Measurements from ENCODE around the gene STK4.
"Not testable (repeated sequence)": the region's sequence is repeated elsewhere in the genome, so short reads cannot be mapped to it uniquely, and the experiment has no call there.

The STK4 gene

DNA sequence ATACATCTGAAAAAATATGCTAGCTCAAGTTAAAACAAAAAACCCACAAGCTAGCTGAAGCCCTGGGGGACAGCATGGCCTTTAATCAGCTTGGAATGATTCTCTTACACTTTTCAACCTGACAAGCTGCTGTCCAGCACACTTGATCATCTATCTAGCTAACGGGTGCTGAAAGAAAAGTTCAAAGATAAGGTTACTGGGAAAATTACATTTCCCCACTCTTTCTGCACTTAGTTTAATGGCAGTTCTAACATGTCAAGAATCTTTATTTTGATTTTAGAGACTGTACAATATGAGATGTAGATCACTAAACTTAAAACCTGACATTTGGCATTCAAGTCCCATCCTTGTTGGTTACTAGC, 53.4 kb downstream of the STK4 start:
- TF ChIP-seq, protein P1, sequence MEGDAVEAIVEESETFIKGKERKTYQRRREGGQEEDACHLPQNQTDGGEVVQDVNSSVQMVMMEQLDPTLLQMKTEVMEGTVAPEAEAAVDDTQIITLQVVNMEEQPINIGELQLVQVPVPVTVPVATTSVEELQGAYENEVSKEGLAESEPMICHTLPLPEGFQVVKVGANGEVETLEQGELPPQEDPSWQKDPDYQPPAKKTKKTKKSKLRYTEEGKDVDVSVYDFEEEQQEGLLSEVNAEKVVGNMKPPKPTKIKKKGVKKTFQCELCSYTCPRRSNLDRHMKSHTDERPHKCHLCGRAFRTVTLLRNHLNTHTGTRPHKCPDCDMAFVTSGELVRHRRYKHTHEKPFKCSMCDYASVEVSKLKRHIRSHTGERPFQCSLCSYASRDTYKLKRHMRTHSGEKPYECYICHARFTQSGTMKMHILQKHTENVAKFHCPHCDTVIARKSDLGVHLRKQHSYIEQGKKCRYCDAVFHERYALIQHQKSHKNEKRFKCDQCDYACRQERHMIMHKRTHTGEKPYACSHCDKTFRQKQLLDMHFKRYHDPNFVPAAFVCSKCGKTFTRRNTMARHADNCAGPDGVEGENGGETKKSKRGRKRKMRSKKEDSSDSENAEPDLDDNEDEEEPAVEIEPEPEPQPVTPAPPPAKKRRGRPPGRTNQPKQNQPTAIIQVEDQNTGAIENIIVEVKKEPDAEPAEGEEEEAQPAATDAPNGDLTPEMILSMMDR (IDR thresholded peaks at IDR 0.05; ENCODE audit: insufficient read depth, low read depth, low read length, missing control alignments) = no peak
- no peak overlapping the region for H3K4me3 ChIP-seq (ENCODE audit: low read depth, low read length)
- DNase-seq (ENCODE audit: low read depth) = no peak

DNA sequence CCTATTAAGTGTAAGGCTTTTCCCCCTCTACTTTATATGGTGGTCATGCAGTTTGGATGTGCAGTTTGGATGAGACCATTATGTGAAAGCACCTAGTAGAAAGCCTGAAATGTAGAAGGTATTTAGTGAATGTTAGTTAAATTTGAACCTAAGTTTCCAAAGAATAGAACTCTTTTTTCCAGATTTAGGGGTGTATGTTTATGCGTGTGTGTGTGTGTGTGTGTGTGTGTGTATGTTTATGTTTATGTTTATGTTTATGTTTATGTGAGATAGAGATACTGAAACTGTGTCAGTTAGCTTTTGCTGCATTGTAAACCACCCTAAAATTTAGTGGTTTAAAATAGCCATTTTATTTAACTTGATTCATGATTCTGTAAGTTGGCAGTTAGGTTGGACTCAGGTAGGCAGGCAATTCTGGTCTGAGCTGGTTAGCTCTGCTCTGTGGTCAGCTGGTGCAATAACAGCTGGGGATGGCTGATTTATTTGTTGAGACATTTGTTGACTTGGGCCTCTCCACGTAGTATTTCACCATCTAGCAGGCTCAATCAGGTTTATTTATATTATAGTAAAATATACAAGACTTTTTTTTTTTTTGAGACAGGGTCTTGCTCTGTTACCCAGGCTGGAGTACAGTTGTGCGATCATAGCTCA, 54.0 kb downstream of the STK4 start:
- no peak for DNase-seq (ENCODE audit: low read depth)
- TF ChIP-seq, protein P1 (IDR thresholded peaks at IDR 0.05; ENCODE audit: insufficient read depth, low read depth, low read length, missing control alignments) = no peak
- H3K4me3 ChIP-seq (ENCODE audit: low read depth, low read length) = no peak overlapping the region

DNA sequence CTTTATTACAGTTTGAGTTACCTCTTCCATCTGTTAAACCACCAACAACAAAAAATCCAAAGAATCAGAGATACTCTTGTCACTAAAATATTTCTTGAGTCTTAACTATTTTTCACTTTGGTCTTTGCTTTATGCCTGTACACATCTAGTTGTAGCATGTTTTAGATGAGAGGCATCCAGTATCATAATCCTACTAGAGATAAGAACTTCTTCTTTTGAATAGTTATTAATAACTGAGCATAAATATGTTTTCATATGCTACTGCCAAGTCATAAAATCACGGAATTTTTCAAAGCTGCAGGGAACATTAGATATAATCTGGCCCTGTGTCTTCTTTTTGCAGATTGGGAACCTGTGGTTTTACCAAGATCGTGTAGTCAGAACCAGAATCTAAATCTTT, 55.3 kb downstream of the STK4 start:
- no peak for DNase-seq (ENCODE audit: low read depth)
- TF ChIP-seq, protein P1 (IDR thresholded peaks at IDR 0.05; ENCODE audit: insufficient read depth, low read depth, low read length, missing control alignments) = no peak
- no peak overlapping the region for H3K4me3 ChIP-seq (ENCODE audit: low read depth, low read length)

DNA sequence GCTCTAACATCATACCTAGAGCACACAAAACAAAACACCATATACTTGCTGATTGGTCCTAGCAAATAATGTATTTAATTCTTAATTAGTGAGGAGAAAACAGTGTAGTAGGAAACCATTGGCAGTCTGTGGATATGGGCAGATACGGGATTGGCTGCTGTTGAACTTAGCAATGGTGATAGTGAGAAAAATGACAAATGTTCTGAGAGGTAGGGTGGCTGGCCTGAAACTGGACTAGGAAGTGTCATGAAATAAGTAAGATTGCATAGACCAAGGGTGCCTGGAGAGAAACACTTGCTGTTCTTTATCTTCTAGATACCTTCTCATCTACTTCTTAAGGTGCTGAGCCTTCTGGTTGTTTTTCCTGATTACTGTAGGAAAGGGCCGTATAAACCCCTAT, 56.8 kb downstream of the STK4 start:
- DNase-seq (ENCODE audit: low read depth); H3K4me3 ChIP-seq (ENCODE audit: low read depth, low read length): not testable (repeated sequence)

DNA sequence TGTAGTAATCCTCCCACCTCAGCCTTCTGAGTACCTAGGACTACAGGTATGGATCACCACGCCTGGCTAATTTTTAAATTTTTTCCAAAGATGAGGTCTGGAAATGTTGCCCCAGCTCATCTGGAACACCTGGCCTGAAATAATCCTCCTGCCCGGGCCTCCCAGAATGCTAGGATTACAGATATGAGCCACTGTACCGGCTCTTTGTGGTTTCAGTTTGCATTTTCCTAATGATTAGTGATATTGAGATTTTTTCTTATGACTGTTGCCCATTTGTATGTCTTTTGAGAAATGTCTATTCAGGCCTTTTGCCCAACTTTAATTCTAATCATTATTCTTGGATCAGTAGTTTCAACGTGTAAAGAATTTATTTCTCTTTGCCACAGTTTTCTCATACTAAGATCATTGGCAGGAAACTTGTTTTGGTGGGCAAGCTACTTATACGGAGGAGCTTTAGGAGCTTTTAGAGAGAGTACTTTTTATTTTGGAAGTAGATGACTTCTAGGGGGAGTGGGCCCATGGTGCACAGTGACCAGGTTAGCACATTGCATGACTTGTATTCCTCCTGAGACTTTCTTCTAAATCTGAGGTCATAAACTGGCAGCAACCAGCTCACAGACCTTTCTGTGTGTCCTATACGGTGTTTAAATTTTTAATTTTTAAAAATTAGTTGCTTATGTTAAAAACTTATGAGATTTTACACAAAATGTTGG, 62.3 kb downstream of the STK4 start:
- no peak overlapping the region for H3K4me3 ChIP-seq (ENCODE audit: low read depth, low read length)
- TF ChIP-seq, protein P1 (IDR thresholded peaks at IDR 0.05; ENCODE audit: insufficient read depth, low read depth, low read length, missing control alignments) = no peak
- no peak for DNase-seq (ENCODE audit: low read depth)

DNA sequence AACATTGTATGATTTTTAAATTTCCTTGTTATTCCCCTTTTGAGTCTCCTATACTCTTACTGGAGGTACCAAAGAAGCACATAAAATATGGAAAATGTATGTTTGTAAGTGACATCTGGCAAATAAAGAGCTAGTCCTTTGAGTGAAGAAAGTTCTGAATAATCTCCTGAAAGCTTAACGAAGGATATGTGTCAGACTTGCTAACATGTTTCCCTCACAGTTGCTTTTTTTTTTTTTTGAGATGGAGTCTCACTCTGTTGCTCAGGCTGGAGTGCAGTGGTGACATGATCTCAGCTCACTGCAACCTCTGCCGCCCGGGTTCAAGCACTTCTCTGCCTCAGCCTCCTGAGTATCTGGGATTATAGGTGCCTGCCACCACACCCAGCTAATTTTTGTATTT, 63.6 kb downstream of the STK4 start:
- TF ChIP-seq, protein P1 (IDR thresholded peaks at IDR 0.05; ENCODE audit: insufficient read depth, low read depth, low read length, missing control alignments) = no peak
- no peak overlapping the region for H3K4me3 ChIP-seq (ENCODE audit: low read depth, low read length)
- DNase-seq (ENCODE audit: low read depth) = no peak

DNA sequence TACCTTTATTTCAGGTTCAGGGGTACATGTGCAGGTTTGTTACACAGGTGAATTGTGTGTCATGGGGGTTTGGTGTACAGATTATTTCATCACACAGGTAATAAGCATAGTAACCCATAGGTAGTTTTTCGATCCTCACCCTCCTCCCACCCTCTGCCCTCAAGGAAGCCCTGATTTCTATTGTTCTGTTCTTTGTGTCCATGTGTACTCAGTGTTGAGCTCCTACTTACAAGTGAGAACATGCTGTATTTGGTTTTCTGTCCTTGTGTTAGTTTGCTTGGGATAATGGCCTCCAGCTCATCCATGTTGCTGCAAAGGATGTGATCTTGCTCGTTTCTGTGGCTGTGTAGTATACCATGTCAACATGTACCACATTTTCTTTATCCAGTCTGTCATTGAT, 66.0 kb downstream of the STK4 start:
- TF ChIP-seq, protein P1 (IDR thresholded peaks at IDR 0.05; ENCODE audit: insufficient read depth, low read depth, low read length, missing control alignments) = no peak
- H3K4me3 ChIP-seq (ENCODE audit: low read depth, low read length) = no peak overlapping the region
- no peak for DNase-seq (ENCODE audit: low read depth)
